SHP77 treated with DMSO at 0.1 percent for 48 hours (cell line): Measurements from ENCODE around the gene CYP26A1.

Source experiments
- DNase-seq: peaks from one replicate; lab custom pipeline; 2025; lab: John Stamatoyannopoulos, UW

The CYP26A1 gene

GRCh38 chr10:93064874-93065660, 8.6 kb upstream of the CYP26A1 start:
- no peak for DNase-seq

DNA sequence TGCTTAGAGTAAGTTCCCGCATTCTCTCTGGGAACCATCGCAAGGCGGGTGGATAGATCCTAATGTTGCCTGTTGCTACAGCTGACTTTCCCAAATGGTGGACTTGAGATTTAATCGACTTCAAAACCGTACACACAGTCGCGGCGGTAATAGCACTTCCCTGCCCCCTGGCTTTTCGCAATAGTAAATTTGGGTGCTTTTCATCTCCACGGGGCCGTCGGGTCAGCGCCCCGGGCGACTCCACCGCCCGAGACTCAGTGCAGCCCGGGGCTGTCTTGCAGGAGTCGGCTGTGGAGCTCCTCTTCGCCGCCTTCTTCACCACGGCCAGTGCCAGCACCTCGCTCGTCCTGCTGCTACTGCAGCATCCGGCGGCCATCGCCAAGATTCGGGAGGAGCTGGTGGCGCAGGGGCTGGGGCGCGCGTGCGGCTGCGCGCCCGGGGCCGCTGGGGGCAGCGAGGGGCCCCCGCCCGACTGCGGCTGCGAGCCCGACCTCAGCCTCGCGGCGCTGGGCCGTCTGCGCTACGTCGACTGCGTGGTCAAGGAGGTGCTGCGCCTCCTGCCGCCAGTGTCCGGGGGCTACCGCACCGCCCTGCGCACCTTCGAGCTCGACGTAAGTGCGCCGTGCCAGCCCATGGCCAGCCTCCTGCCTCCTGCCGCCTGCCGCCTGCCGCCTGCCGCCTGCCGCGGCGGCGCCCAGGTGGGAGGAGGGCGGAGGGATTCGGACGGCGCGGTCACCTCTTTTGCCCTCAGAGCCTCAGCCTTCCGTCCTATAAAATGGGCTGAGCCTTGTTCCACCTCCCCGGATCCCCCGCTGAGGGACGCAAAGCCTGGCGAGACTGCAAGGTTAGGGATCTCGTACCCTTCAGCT, 7.8 kb upstream of the CYP26A1 start:
- DNase-seq, result no peak

- DNase-seq, result no peak
Measured at GRCh38 chr10:93066544-93066913, 7.2 kb upstream of the CYP26A1 start.

DNA sequence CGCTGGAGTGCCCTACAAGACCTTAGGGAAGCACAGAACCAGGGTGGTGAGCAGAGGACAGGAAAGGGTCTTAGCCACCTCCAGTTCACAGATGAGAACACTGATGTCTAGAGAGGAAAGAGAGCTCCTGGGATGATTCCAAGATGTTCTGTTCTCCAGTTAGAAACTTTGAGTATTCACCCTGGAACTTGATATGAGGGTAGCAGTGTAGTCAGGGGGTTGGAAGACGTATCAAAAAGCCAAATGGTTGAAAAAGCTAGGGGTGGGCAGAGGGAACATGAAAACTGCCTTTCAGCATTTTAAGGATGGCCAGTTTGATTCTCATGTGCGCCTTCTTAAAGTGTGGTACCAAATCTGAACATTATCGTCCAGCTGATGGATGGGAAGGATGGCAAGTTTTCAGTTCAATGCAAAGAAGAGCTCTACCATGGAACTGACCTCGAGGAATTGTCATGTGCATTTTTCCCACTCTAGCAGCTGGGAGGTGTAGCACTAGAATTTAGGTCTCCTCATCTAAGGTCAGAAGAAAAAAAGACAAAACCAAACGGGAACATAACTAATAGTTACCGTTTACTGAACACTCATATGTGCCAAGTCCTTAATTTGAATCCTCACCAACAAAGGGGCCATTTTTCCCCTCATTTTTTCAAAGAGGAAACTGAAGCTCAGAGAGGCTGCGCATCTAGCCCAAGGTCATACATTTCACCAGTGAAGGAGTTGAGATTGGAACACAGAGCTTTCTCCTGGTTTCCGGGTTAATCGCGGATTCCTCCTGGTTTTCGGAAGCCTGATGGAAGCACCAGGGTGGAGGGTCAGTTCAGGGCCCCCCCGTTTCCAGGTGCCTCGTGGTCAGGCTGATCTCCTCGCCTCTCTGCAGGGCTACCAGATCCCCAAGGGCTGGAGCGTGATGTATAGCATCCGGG, 6.0 kb upstream of the CYP26A1 start:
- no peak for DNase-seq

GRCh38 chr10:93068411-93069244, 5.1 kb upstream of the CYP26A1 start:
- no peak for DNase-seq

- DNase-seq, result no peak
Measured at GRCh38 chr10:93069245-93069561, 4.5 kb upstream of the CYP26A1 start.

DNA sequence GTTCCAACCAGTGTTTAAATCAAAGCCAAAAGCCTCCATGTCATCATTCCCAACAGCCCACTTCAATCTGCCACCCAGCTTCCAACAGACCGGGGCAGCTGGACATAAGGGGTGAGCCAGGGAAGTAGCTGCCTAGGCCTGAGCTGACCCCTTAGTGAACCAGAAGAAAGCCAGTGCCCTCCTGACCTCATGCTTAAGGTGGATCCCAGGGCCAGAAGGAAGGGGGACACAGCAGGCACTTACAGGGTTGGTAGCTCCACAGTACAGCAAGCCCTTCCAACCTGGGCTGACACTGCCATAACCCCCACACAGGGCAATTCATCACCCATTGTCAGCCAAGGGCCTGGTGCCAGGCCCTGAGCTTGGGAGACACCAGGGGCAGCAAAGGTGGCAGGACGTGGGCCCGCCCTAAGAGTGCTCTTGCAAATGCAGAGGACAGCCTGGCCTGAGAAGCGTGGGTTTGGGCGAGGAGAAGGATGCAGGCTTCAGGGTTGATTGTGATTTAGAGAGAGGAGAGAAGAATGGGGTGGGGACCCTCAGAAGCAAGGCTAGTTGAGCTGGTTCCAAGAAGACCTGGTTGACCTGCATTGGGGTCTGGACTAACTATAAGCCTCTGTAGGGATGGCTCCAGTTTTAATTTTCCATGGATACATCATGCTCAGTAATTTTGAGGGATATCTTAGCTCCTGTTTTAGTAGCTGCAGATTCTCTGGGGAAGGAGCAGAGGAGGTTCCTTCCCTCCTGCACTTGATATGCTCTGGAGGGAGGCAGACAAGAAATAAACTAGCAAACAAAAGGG, 3.1 kb upstream of the CYP26A1 start:
- DNase-seq, result no peak

- DNase-seq, result no peak
Measured at GRCh38 chr10:93071177-93071472, 2.6 kb upstream of the CYP26A1 start.

DNA sequence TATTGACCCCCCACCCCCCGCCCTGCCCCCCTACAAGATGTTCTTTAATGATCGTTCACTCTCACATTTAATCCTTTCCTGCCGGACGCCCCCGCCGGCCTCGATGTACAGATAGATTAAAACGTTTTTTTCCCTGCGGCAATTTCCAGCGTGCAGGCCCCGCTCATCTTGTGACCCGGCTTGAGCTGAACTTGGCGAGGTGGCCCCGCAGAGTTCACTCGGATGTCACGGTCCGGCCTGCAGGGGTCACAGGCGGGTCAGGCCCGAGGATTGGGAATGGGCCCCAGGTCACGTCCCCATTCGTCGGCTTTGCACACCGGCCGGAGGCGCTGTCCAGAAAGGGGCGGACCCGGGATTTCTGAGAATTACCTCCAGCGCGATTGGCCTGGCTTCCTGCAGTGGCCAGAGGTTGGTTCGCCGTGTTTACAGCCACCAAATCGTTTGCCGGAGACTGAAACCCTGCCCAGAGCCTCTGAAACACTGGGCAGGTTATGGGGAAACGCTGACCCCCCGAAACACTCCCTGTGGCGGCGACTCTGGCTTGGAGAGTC, 1.9 kb upstream of the CYP26A1 start:
- DNase-seq, result no peak

- DNase-seq, result no peak
Measured at GRCh38 chr10:93072225-93072712, 1.4 kb upstream of the CYP26A1 start.

DNA sequence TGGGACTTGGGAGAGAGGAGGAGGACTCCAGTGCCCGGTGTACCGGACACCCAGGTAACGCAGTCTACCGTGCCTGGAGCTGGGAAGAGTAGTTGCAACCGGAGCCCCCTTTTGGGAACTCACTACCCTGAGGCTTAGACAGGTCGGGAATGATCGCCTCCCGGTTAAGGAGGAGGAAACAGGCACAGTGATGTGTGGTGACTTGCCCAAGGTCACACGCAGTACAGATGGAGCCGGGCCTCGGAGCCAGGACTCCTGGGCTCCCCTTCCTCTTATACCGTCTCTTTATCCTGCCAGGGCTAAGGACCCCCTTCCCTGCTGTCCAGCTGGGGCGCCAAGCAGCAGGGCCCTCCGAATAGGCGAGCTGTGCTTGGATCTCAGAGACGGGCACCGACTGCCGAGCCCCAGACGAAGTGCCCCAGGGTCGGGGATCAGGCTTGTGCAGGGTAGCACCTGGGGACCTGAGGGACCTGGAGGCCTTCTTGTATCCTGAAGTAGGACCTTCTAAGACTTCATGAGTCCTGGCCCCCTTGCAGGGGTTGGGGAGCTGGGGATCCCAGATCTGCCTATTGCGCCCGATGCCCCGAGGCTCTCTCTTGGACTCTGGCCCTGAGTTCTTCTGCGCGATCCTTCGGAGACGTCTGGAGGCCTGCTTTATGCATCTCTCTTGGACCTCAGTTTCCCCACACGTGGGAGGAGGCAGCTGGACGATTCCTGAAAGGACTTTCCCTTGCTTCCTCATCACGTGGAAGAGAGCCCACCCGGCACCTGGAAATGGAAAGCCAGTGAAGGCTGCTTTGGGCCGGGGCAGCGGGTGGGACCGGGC, 767 bp upstream of the CYP26A1 start:
- DNase-seq, result no peak

- no peak for DNase-seq
Measured at GRCh38 chr10:93074147-93074596, 479 bp downstream of the CYP26A1 start.

DNA sequence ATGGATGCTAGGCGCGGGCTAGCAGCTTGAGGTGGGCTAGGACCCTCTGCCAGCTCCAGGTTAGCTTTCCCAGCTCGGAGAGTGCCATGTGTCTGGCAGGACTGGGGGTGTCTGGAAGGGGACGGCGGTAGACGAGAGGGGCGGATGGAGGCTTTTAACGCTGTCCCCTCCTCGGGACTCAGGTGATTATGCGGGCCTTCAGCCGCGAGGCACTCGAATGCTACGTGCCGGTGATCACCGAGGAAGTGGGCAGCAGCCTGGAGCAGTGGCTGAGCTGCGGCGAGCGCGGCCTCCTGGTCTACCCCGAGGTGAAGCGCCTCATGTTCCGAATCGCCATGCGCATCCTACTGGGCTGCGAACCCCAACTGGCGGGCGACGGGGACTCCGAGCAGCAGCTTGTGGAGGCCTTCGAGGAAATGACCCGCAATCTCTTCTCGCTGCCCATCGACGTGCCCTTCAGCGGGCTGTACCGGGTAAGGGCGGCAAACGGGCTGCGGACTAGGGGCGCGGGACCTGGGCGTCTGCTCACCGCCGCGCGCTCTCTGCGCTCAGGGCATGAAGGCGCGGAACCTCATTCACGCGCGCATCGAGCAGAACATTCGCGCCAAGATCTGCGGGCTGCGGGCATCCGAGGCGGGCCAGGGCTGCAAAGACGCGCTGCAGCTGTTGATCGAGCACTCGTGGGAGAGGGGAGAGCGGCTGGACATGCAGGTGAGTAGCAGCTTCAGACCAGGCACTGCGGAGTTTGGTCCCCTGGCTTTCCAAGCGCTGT, 1.1 kb downstream of the CYP26A1 start:
- no peak for DNase-seq

GRCh38 chr10:93075369-93076221, 1.9 kb downstream of the CYP26A1 start:
- DNase-seq, result no peak

DNA sequence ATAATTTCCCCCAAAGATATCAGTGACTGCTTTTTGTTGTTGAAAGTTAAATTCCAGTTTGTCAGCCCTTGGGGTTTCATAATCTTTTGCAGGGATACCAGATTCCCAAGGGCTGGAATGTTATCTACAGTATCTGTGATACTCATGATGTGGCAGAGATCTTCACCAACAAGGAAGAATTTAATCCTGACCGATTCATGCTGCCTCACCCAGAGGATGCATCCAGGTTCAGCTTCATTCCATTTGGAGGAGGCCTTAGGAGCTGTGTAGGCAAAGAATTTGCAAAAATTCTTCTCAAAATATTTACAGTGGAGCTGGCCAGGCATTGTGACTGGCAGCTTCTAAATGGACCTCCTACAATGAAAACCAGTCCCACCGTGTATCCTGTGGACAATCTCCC, 3.2 kb downstream of the CYP26A1 start:
- no peak for DNase-seq

DNA sequence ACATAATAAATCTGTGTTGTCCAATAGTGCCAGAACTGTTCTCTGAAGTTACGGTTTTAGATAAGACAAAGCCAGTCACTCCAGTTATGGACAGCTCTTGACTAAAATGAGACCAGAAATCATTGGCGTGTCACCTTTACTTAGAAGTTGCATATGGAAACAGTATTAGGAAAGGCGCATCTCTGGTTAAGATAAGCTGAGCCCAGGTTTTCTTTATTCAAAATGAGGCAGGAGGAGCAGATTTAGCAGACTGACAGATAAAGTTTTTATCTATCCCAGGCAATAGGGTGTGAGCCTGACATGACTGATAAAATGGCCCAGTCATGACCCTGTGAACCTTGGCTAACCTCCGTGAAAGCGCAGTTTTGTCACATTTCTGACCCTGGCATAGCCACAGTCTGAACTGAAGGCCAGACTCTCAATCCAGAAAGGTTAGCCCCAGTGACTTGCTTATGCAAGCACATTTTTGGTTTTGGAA, 4.2 kb downstream of the CYP26A1 start:
- no peak for DNase-seq

GRCh38 chr10:93079663-93080349, 6.1 kb downstream of the CYP26A1 start:
- no peak for DNase-seq
